ENCODE measurements around the gene GRID1.
A peak's percentile ranks its signal among the peaks of the same experiment; 100 is the strongest.

Gene GRID1

GRCh38 chr10:86003201-86003621 lies 363.4 kb downstream of the GRID1 start:
- no peak overlapping the region for H3K4me3 ChIP-seq (ENCODE audit: low read depth, low read length)
- no peak for DNase-seq (ENCODE audit: low read depth)
- TF ChIP-seq, protein P1, sequence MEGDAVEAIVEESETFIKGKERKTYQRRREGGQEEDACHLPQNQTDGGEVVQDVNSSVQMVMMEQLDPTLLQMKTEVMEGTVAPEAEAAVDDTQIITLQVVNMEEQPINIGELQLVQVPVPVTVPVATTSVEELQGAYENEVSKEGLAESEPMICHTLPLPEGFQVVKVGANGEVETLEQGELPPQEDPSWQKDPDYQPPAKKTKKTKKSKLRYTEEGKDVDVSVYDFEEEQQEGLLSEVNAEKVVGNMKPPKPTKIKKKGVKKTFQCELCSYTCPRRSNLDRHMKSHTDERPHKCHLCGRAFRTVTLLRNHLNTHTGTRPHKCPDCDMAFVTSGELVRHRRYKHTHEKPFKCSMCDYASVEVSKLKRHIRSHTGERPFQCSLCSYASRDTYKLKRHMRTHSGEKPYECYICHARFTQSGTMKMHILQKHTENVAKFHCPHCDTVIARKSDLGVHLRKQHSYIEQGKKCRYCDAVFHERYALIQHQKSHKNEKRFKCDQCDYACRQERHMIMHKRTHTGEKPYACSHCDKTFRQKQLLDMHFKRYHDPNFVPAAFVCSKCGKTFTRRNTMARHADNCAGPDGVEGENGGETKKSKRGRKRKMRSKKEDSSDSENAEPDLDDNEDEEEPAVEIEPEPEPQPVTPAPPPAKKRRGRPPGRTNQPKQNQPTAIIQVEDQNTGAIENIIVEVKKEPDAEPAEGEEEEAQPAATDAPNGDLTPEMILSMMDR (conservative IDR thresholded peaks at IDR 0.05; ENCODE audit: low read depth, low read length): no peak

DNA sequence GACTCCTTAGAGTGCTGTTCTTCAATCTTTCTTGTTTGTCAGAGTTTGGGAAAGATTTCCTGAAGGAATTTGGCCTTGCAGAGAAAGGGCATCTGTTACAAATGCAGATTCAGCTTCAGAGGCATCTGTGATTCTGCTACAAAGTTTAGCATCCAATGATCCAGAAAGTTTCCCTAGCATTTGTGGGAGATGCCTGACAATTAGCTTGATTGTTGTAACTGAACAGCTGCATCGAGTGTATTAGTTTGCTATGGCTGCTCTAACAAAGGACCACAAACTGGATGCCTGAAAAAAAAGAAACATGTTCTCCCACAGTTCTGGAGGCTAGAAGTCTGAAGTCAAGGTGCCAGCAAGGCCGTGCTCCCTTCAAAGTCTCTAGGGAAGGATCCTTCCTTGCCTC lies 365.1 kb downstream of the GRID1 start:
- H3K4me3 ChIP-seq (ENCODE audit: low read depth, low read length): no peak overlapping the region
- TF ChIP-seq, protein P1 (conservative IDR thresholded peaks at IDR 0.05; ENCODE audit: low read depth, low read length): no peak
- DNase-seq (ENCODE audit: low read depth): no peak

GRCh38 chr10:85997544-85997943 lies 369.1 kb downstream of the GRID1 start:
- no peak for DNase-seq (ENCODE audit: low read depth)
- TF ChIP-seq, protein P1 (conservative IDR thresholded peaks at IDR 0.05; ENCODE audit: low read depth, low read length): no peak
- H3K4me3 ChIP-seq (ENCODE audit: low read depth, low read length): no peak overlapping the region

- DNase-seq (ENCODE audit: low read depth): peak; percentile 21
- TF ChIP-seq, protein P1 (conservative IDR thresholded peaks at IDR 0.05; ENCODE audit: low read depth, low read length): peak; percentile 32
- no peak overlapping the region for H3K4me3 ChIP-seq (ENCODE audit: low read depth, low read length)
Measured at GRCh38 chr10:85995791-85996190, 370.8 kb downstream of the GRID1 start.

DNA sequence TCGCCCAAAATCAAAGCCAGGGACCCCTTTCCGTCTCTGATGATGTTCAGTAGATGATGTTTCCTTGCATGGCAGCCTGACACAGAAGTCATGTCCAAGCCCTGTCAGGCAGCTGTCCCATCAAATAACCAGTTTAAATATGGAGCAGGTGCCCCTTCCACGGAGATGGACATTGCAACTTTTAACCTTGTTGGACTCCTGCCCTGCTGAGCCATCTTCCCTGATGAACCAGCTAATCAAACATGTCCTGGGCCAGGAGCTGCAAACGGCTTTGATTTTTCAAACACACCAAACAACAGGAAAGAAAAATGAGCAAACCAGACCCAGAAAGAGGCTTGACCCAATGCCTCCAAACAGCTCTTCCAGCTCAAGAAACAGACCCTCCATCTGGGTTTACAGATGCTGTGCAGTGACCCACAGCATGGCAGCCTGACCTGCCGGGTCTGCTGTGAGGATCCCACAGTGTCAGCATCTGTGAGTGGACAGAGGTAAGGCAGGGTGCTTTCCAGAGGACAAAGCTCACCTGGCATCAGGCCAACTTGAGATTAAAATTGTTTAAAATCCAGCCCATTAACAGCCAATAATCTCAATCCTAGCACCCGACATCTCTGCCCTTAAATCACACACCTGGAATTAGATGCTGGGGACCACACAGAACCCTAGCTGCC lies 372.6 kb downstream of the GRID1 start:
- no peak overlapping the region for H3K4me3 ChIP-seq (ENCODE audit: low read depth, low read length)
- TF ChIP-seq, protein P1 (conservative IDR thresholded peaks at IDR 0.05; ENCODE audit: low read depth, low read length): no peak
- no peak for DNase-seq (ENCODE audit: low read depth)

- TF ChIP-seq, protein P1 (conservative IDR thresholded peaks at IDR 0.05; ENCODE audit: low read depth, low read length): no peak
- DNase-seq (ENCODE audit: low read depth): no peak
Measured at GRCh38 chr10:85993140-85993539, 373.5 kb downstream of the GRID1 start.

DNA sequence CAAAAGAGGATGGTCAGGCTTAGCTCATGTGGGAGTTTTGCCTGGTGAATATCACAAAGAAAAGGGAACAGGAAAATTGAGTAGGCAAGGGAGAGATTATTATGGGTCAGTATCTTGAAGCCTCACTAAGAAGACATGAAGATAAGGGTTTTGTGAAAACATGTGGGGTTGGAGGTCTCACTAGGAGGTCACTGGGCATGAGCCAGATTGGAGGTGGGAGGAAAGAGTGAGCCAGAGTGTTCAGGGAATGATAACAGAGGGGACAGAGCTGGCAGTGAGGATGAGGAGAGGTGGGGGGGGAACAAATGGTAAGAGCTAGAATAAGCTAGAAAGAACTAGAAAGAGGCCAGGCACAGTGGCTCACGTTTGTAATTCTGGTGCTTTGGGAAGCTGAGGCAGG lies 374.3 kb downstream of the GRID1 start:
- DNase-seq (ENCODE audit: low read depth): no peak

More at GRCh38 chr10:85993140-85993539, 373.5 kb downstream of the GRID1 start:
- no peak overlapping the region for H3K4me3 ChIP-seq (ENCODE audit: low read depth, low read length)

More for the DNA sequence above, 374.3 kb downstream of the GRID1 start:
- H3K4me3 ChIP-seq (ENCODE audit: low read depth, low read length): no peak overlapping the region
- TF ChIP-seq, protein P1 (conservative IDR thresholded peaks at IDR 0.05; ENCODE audit: low read depth, low read length): no peak

Data from choroid plexus epithelial cell (primary cell).